HG02884 (cell line): ENCODE results near the gene WDSUB1.

ENCODE experiments used
- ATAC-seq: cut with Tn5 transposase; IDR thresholded peaks from one replicate; pipeline ENCODE4 v1.9.1; 2021; ENCODE audit warnings: mild to moderate bottlenecking, moderate library complexity; ENCODE audit not compliant: unreplicated experiment

WDSUB1 gene

GRCh38 chr2:159266554-159266953, 19.9 kb downstream of the WDSUB1 start:
- peak; percentile 78 for ATAC-seq

- no peak for ATAC-seq
Measured at GRCh38 chr2:159265171-159265576, 21.3 kb downstream of the WDSUB1 start.

DNA sequence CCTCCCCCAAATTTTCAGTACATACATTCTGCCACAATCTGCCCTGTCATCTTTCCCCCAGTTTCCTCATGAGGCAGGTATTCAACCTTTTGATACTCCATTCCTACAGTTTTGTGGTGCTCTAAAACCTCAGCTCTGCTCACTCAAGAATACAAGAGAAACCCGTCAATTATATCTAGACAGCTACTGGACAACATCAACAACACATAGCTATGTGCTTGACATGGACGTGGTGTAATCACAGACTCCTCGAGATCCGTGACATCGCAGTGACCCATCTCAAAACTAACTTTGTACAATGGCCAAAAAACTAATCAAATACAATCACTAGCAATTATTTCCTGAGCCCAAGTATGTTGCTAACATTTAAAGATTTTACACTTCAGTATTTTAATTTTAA, 23.6 kb downstream of the WDSUB1 start:
- ATAC-seq: no peak

DNA sequence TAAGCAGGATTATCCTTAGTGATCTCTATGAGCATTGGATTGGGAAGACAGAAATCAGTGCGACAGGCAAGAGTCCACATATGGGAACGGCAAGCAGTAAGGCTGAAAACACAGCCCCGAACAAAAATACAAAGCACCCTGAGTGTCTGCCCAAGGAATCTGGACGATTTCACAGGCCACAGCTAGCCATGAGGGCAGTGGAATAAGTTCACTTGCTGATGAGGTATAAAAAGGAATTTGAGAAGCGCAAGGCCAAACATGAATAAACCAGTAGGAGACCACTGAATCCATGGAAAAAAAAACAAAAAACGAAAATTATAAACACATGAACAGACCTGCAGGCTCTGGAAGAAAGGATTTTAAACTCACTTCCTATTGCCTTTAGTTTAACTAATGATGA, 24.3 kb downstream of the WDSUB1 start:
- no peak for ATAC-seq

GRCh38 chr2:159256159-159256558, 30.3 kb downstream of the WDSUB1 start:
- no peak for ATAC-seq

- no peak for ATAC-seq
Measured at GRCh38 chr2:159252905-159253304, 33.6 kb downstream of the WDSUB1 start.

DNA sequence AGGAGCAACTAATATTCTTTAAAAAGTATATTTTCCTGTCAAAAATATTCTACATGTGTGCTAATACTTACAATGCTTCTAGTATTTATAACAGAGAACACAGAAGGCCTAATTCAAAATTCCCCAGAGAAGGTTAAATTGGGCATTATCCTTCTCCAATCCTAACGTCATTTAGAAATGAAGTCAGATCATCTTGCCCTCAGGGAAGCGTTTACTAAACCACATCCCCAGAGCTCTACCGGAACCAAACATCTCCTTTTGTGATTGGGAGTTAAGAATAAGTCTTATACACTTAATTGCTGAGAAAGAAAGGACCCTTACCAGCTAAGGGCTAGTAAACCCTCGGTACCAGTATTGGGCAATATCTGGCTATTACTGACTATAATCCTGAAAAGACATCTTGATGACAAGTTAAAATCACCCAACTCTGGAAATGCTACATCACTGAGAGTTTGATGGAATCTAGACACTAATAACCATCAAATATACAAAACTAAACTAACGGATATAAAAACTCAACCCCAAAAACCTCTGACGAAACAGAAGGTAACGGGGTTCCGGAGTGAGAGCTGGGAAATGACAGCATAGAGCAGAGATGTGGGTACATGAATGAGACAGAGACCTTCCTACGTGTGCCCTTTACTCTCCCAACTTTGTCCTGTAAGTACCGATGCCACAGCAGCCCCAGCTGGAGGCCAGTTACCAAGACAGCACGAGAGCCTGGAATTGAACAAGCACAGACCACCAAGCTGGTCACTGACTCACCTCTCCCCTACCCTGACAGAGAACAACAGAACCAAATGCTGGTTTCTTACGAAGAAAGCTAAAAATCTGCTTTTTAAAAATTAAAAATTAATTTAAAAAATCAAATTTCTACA, 35.0 kb downstream of the WDSUB1 start:
- ATAC-seq: no peak

- no peak for ATAC-seq
Measured at GRCh38 chr2:159249990-159250715, 36.4 kb downstream of the WDSUB1 start.

GRCh38 chr2:159246325-159246988, 40.0 kb downstream of the WDSUB1 start:
- no peak for ATAC-seq

GRCh38 chr2:159243529-159243928, 43.0 kb downstream of the WDSUB1 start:
- ATAC-seq: no peak

GRCh38 chr2:159234868-159235267, 51.6 kb downstream of the WDSUB1 start:
- ATAC-seq: no peak

DNA sequence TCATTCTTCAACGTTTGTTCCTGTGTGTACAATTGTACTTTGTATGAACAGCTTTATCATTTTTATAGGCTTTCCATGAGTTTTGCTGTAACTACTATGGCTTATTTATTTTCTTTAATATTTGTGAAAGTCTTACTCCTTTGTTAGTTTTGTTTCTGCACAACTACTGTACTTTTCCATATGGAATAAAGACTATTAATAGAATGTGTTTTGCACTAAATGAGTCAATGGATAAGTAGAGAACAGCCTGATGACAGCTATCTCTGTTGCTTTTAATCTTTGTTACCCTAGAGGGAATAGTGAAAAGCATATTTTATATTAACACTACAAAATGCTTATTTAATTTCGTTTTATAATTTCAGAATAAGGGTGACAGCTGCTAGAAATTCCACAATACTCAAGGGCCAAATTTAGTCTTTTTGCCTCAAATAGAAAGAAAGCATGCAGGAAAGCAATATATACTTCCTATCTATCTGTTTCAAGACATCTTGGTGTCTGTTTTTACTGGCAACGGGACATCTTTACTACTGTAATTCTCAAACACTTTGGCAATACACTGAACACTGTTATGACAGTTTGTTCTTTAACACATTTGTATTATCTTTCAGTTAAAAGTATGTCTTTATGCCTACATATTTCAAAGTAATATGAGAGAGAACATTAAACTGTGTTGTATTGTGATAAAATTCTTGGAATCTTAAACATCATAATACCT, 53.9 kb downstream of the WDSUB1 start:
- no peak for ATAC-seq

GRCh38 chr2:159230145-159230877, 56.2 kb downstream of the WDSUB1 start:
- no peak for ATAC-seq

DNA sequence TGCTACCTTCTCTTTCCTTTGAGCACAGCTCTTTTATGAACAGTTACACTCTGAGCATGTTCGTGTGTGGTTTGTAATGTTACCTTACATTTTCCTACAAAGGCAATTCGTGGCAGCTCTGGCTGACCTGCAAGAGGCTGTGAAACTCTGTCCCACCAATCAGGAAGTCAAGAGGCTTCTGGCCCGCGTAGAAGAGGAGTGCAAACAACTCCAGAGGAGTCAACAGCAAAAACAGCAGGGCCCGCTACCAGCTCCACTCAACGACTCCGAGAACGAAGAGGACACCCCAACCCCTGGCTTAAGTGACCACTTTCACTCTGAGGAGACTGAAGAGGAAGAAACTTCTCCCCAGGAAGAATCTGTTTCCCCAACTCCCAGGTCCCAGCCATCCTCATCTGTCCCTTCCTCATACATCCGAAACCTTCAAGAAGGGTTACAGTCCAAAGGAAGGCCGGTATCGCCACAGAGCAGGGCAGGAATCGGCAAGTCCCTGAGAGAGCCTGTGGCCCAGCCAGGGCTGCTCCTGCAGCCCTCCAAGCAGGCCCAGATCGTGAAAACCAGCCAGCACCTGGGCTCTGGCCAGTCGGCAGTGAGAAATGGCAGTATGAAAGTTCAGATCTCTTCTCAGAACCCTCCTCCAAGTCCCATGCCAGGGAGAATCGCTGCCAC, 56.9 kb downstream of the WDSUB1 start:
- no peak for ATAC-seq

- ATAC-seq: no peak
Measured at GRCh38 chr2:159228081-159228581, 58.4 kb downstream of the WDSUB1 start.

DNA sequence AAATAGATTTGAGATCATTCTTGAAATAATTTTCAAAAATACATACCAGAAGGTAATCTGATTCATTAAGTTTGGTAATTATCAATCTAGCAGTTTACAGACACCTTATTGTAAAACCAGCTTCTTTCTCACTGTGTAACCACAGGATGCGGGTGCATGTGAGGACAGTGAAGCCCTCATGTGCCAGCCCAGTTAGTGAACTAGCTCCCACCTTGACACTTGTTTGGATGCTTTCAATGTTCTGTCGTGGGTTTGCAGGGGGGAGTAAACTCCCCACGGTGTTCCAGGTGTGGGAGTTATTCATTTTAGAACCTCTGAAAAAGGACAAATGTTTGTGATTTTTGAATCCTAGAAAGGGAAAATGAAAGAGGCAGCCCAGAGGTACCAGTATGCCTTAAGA, 59.0 kb downstream of the WDSUB1 start:
- no peak for ATAC-seq

- ATAC-seq: no peak
Measured at GRCh38 chr2:159226608-159227385, 59.7 kb downstream of the WDSUB1 start.

GRCh38 chr2:159226059-159226461, 60.4 kb downstream of the WDSUB1 start:
- no peak for ATAC-seq
